WTC11 (cell line): Measurements from ENCODE around the gene PCDHAC1.

ENCODE experiments used
- CTCF ChIP-seq: fragments of 200-600 bp; IDR thresholded peaks from 2 replicates; pipeline ENCODE4 v1.8.0; 2022; ENCODE audit warnings: antibody characterized with exemption
- IRF1 ChIP-seq: sonication (generic); formaldehyde crosslinking; IDR thresholded peaks from 2 replicates; pipeline ENCODE4 v1.8.0; 2023; ENCODE audit warnings: missing genetic modification reagents
- NR2C2 ChIP-seq: sonication (generic); formaldehyde crosslinking; IDR thresholded peaks from 2 replicates; pipeline ENCODE4 v1.8.0; 2022; ENCODE audit warnings: mild to moderate bottlenecking, missing genetic modification reagents
- ZNF138 ChIP-seq: sonication (generic); formaldehyde crosslinking; conservative IDR thresholded peaks from 2 replicates; pipeline ENCODE4 v1.8.1; 2022; ENCODE audit warnings: mild to moderate bottlenecking, moderate library complexity, missing genetic modification reagents

GRCh38 chr5:140926443-140927227, 536 bp downstream of the PCDHAC1 start:
- TF ChIP-seq CTCF (peak; percentile 87; the same call in 1 of the 2 replicates), IRF1 (CRISPR knock-in tag) (no peak), NR2C2 (CRISPR knock-in tag) (no peak), ZNF138 (no peak)
